A549 treated with DMSO at 1 μM for 4 hours (cell line): ENCODE measurements around the gene WASHC2A. TPM values are rescaled to one million over a fixed set of nuclear protein-coding genes. Genes with fewer than 3 reads are reported as not detected.

Source experiments
- total RNA-seq: library from RNA; stranded (reverse); fragments of 200-300 nt; extraction: Qiagen RNA extraction; gene quantifications from 5 replicates; pipeline ENCODE4 v1.2.3, GENCODE V29; 2022; ENCODE audit warnings: low read depth

WASHC2A gene, protein sequence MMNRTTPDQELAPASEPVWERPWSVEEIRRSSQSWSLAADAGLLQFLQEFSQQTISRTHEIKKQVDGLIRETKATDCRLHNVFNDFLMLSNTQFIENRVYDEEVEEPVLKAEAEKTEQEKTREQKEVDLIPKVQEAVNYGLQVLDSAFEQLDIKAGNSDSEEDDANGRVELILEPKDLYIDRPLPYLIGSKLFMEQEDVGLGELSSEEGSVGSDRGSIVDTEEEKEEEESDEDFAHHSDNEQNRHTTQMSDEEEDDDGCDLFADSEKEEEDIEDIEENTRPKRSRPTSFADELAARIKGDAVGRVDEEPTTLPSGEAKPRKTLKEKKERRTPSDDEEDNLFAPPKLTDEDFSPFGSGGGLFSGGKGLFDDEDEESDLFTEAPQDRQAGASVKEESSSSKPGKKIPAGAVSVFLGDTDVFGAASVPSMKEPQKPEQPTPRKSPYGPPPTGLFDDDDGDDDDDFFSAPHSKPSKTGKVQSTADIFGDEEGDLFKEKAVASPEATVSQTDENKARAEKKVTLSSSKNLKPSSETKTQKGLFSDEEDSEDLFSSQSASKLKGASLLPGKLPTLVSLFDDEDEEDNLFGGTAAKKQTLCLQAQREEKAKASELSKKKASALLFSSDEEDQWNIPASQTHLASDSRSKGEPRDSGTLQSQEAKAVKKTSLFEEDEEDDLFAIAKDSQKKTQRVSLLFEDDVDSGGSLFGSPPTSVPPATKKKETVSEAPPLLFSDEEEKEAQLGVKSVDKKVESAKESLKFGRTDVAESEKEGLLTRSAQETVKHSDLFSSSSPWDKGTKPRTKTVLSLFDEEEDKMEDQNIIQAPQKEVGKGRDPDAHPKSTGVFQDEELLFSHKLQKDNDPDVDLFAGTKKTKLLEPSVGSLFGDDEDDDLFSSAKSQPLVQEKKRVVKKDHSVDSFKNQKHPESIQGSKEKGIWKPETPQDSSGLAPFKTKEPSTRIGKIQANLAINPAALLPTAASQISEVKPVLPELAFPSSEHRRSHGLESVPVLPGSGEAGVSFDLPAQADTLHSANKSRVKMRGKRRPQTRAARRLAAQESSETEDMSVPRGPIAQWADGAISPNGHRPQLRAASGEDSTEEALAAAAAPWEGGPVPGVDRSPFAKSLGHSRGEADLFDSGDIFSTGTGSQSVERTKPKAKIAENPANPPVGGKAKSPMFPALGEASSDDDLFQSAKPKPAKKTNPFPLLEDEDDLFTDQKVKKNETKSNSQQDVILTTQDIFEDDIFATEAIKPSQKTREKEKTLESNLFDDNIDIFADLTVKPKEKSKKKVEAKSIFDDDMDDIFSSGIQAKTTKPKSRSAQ (N-terminal part only)
- 12.9 to 14.3 TPM (median 13.2 TPM) in 5 replicates for total RNA-seq

DNA sequence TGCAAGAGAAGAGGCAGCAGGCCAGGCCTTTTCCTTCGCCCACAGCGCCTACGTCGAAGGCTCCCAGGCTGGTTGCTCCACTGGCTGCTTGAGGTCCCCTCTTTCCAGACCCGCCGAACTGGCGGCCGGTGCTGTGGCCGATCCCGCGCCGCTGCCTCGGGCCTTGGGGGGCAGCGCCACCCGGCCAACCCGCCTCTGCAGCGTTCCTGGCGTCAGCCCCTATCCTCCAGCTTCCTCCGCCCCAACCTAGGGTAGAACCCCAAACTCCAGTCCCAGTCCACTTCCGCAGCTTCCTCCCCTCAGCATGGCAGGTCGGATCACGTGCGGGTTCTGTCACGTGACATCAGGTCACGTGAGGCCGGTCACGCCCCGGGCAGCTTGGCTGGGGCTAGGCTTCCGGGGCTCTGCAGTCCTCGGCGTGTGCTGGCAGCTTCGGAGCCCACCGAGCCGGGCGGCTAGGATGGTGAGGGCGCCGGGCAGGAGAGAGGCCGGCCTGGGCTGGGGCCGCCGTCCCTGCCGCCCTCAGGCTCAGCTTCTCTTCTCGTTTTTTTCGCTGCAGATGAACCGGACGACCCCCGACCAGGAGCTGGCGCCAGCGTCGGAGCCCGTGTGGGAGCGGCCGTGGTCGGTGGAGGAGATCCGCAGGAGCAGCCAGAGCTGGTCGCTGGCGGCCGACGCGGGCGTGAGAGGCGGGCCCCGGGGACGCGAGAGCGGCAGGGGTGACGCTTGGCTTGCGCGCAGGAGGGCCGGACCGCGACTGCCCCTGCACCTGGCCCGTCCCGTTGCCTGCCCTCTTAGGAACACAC lies at the start of gene WASHC2A:
Gene WASHC2A (plus strand): TSS at position 409 of the 806 bp plus-strand sequence. CDS start 52 bp downstream, at position 461.

Other genes with a start within 250 kb of the WASHC2A start
- gene PARG, start 125.9 kb upstream of the WASHC2A start, total RNA-seq = 17.0 to 21.8 TPM (median 20.0 TPM) in 5 replicates
- 16.7 to 26.7 TPM (median 19.0 TPM) in 5 replicates for gene TIMM23B, start 125.9 kb upstream of the WASHC2A start, total RNA-seq
- gene AGAP6, start 79.5 kb upstream of the WASHC2A start, total RNA-seq = 7.6 to 11.7 TPM (median 9.2 TPM) in 5 replicates
- gene ASAH2, start 183.6 kb downstream of the WASHC2A start, total RNA-seq = 0.80 to 3.3 TPM (median 1.3 TPM) in 5 replicates